Right cardiac atrium (tissue), 5 donors: ENCODE results near the gene RWDD1. TPM values are rescaled to one million over a fixed set of nuclear protein-coding genes. Genes with fewer than 3 reads are reported as not detected.

Source experiments
- ATAC-seq, 2 donors: fragments of 200-7000 bp; cut with Tn5 transposase; one replicate each; pipeline versions ENCODE4 v1.8.0 to v1.9.1; 2020; ENCODE audit warnings: moderate library complexity in 2 of 2, mild to moderate bottlenecking in 1 of 2
- DNase-seq, 3 donors: peaks; one replicate each; pipeline ENCODE4 v3.0.0-alpha.2; 2020
- H3K27ac ChIP-seq: one replicate; pipeline ENCODE4 v1.5.1; 2013; ENCODE audit warnings: mild to moderate bottlenecking, low read length, control low read depth, moderate library complexity
- H3K27me3 ChIP-seq: one replicate; pipeline ENCODE4 v1.6.1; 2013; ENCODE audit not compliant: control insufficient read depth, insufficient read depth
- H3K4me1 ChIP-seq: one replicate; pipeline ENCODE4 v1.6.1; 2013; ENCODE audit warnings: low read length; ENCODE audit not compliant: control insufficient read depth, insufficient read depth
- H3K4me3 ChIP-seq: one replicate; pipeline ENCODE4 v1.5.1; 2013; ENCODE audit warnings: low read length, control low read depth
- H3K9me3 ChIP-seq: one replicate; pipeline ENCODE4 v1.6.1; 2013; ENCODE audit warnings: low read length; ENCODE audit not compliant: control insufficient read depth
- WGBS: extraction: QIAGEN DNeasy Blood & Tissue Kit; methylation state at CpG from one replicate; pipeline ENCODE4 v1.1.7; 2013; 5-methylcytosine and 5-hydroxymethylcytosine counted together
- intact Hi-C, 4 donors: fragments of 100-400 bp; cut with DNase I; formaldehyde crosslinking; loops; one replicate each; pipeline versions ENCODE4 v1.11.0 to v1.14.0; 2022 to 2023
- polyA plus RNA-seq: library from polyadenylated mRNA; stranded (reverse); fragments of 200-250 nt; gene quantifications from one replicate; pipeline ENCODE4 v1.2.3, GENCODE V29; 2013
- total RNA-seq, 4 donors: library from RNA; stranded (reverse); fragmentation: NEBNext Ultra II Directional; extraction: Animal tissue kit (Norgen Biotek cat#: 25700); gene quantifications; one replicate each; pipeline ENCODE4 v1.2.1, GENCODE V29; 2021
- donor health status: healthy with polysubstance abuse.
- donor health status: DM: no; HTN: yes; CAD: no.
- donor health status: DM: no; HTN: no; CAD: no.
- donor health status: DM: no; HTN: yes; CAD: no; lungs with severe emphysema.
- donor health status: DM: yes; HTN: yes; CAD: no.

Gene RWDD1
- total and polyA plus RNA-seq, 5 donors = 57.2 to 90.8 (median 68.2) TPM

GRCh38 chr6:116535109-116535508, 36.2 kb upstream of the RWDD1 start:
- Histone ChIP-seq H3K27ac (no peak overlapping the region), H3K9me3 (no peaks in the 10 kb centered on the region), H3K4me3 (no peak overlapping the region), H3K27me3 (no peaks in the 10 kb centered on the region), H3K4me1 (no peaks in the 10 kb centered on the region)
- intact Hi-C loops = loop anchor here in 2 of 4 donors (10.0 kb wide), 1 partner anchor 250 kb away; no protein-coding TSS in a partner anchor
- ATAC-seq (no peak), DNase-seq (no peak)

- no peak overlapping the region for H3K27ac ChIP-seq
- intact Hi-C loops = loop anchor here in 2 of 4 donors (10.0 kb wide), 1 partner anchor 251 kb away; no protein-coding TSS in a partner anchor
- no peak for DNase-seq
- WGBS = 19% methylated on average over 4 of the region's 4 CpGs
- peak; percentile 16 to 31 for ATAC-seq
- no peaks in the 10 kb centered on the region for H3K9me3 ChIP-seq
- H3K27me3 ChIP-seq = no peaks in the 10 kb centered on the region
- H3K4me3 ChIP-seq = no peak overlapping the region
- H3K4me1 ChIP-seq = no peaks in the 10 kb centered on the region
These were observed 35.1 kb upstream of the RWDD1 start for GRCh38 chr6:116536216-116536621.

- H3K4me1 ChIP-seq = no peaks in the 10 kb centered on the region
- DNase-seq (no peak), ATAC-seq (no peak)
- no peak overlapping the region for H3K4me3 ChIP-seq
- no peaks in the 10 kb centered on the region for H3K9me3 ChIP-seq
- no peaks in the 10 kb centered on the region for H3K27me3 ChIP-seq
- no peak overlapping the region for H3K27ac ChIP-seq
- intact Hi-C loops = no loop called here
These were observed 28.9 kb upstream of the RWDD1 start for GRCh38 chr6:116542426-116542825.

GRCh38 chr6:116543149-116543548, 28.2 kb upstream of the RWDD1 start:
- Histone ChIP-seq H3K9me3 (no peaks in the 10 kb centered on the region), H3K4me3 (no peak overlapping the region), H3K4me1 (no peaks in the 10 kb centered on the region), H3K27ac (no peak overlapping the region), H3K27me3 (no peaks in the 10 kb centered on the region)
- intact Hi-C loops = no loop called here
- no peak for DNase-seq
- ATAC-seq = no peak

DNA sequence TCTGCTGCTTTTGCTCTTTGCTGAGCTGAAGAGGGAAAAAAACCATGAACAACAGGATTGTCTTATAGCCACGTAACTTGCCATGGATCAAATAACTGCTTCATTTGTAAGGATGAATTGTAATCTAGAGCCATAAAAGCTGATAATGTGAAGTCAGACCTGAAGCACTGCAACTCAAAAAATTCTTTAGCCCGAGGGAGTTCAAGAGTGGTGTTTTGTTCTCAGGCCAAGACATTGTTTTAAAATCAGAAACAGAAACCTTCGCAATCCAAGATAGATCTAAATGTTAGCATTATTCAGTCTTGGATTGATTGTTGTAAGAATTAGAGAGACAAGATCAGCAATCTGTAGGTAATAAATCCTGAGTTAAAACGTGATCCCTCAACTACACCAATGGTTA, 25.7 kb upstream of the RWDD1 start, which contains the start of gene TRAPPC3L:
Gene TRAPPC3L, minus strand, starts transcription at position 34 of the 400 bp plus-strand sequence. CDS start 170 bp downstream, outside the sequence.
- 59% methylated on average over 4 of the region's 4 CpGs for WGBS
- Histone ChIP-seq H3K27me3 (no peaks in the 10 kb centered on the region), H3K27ac (no peak within 1 kb of the TSS), H3K4me3 (no peak within 1 kb of the TSS), H3K4me1 (no peaks in the 10 kb centered on the region), H3K9me3 (no peaks in the 10 kb centered on the region)
- ATAC-seq = no peak
- intact Hi-C loops = no loop called here
- no peak for DNase-seq

DNA sequence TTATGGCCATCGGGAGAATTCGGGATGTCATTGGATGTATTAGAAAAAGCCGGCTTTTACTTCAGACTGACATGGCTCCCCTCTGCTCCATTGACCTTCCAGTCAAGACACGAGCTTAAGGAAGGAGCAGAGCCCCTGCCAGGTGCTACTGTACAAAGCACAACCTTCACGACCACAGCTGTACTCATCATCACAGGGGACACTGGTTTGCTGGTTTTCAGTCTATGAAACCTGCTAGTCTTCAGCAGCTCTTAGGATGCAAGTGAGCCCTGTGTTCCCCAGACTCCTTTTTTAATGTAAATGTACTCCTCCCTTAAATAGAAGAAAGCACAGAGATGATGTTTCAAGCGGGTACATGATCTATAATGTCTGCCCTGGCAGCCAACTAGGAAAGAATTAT, 23.9 kb upstream of the RWDD1 start:
- Histone ChIP-seq H3K27ac (no peak overlapping the region), H3K27me3 (no peaks in the 10 kb centered on the region), H3K9me3 (no peaks in the 10 kb centered on the region), H3K4me3 (no peak overlapping the region), H3K4me1 (no peaks in the 10 kb centered on the region)
- DNase-seq (no peak), ATAC-seq (no peak)
- intact Hi-C loops = no loop called here
- WGBS = 88% methylated on average over 6 of the region's 6 CpGs

DNA sequence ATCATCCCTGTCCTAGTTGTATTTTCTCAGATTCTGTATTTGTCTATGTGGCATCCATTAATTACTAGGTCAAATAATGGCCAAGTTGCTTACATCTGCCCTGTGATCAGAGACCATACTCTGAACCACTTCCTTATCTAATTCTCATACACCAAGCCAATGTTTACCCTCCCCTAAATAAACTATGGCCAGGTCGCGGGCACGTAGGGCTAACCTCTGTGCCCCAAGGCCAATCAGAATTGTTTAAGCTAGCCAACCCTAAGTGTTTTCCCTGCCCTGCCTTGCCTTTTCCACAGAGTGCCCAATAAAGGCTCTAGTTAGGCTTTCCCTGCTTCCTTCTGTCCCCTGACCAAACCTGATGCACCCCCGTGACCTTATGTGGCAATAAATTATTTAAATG, 20.5 kb upstream of the RWDD1 start:
- intact Hi-C loops = no loop called here
- Histone ChIP-seq H3K4me3 (no peak overlapping the region), H3K27me3 (no peaks in the 10 kb centered on the region), H3K4me1 (no peaks in the 10 kb centered on the region), H3K27ac (no peak overlapping the region), H3K9me3 (no peaks in the 10 kb centered on the region)
- ATAC-seq (no peak), DNase-seq (no peak)
- WGBS = 69% methylated on average over 4 of the region's 4 CpGs

GRCh38 chr6:116553451-116553850, 17.9 kb upstream of the RWDD1 start, which contains the start of gene CALHM4:
TSS of gene CALHM4 (plus strand) at chr6:116553751. CDS start at chr6:116553794, 43 bp downstream.
- intact Hi-C loops = no loop called here
- no peak for DNase-seq
- no peak within 1 kb of the TSS for H3K27ac ChIP-seq
- no peaks in the 10 kb centered on the region for H3K9me3 ChIP-seq
- H3K27me3 ChIP-seq = no peaks in the 10 kb centered on the region
- no peak within 1 kb of the TSS for H3K4me3 ChIP-seq
- ATAC-seq = no peak
- H3K4me1 ChIP-seq = peaks cover 3% of the 10 kb centered on the region

DNA sequence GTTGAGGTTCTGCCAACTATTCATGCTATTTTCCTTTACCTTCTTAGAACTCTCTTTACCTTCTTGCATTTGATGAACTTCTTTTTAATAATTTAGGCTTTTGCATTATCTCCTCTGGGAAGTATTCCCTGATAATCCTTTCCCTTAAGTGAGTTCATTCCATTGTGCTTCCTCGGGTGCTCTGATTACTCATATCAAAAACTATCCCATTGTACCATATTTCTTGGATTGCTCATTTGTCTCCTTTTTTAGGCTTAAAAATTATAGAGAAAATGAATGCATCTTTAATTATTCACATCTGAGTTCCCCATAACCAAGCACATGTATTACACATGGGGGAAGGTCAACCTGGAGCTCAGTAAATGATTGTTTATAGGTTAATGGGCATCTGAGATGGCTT, 15.2 kb upstream of the RWDD1 start:
- Histone ChIP-seq H3K9me3 (no peaks in the 10 kb centered on the region), H3K27ac (no peak overlapping the region), H3K27me3 (no peaks in the 10 kb centered on the region), H3K4me1 (peaks cover 3% of the 10 kb centered on the region), H3K4me3 (no peak overlapping the region)
- WGBS = 32% methylated on average over 1 of the region's 1 CpG
- ATAC-seq (no peak), DNase-seq (no peak)
- intact Hi-C loops = no loop called here

GRCh38 chr6:116556814-116557415, 14.4 kb upstream of the RWDD1 start:
- ATAC-seq (no peak), DNase-seq (no peak)
- H3K27me3 ChIP-seq = no peaks in the 10 kb centered on the region
- peaks cover 3% of the 10 kb centered on the region for H3K4me1 ChIP-seq
- no peak overlapping the region for H3K4me3 ChIP-seq
- H3K9me3 ChIP-seq = no peaks in the 10 kb centered on the region
- 78% methylated on average over 5 of the region's 5 CpGs for WGBS
- intact Hi-C loops = no loop called here
- no peak overlapping the region for H3K27ac ChIP-seq

DNA sequence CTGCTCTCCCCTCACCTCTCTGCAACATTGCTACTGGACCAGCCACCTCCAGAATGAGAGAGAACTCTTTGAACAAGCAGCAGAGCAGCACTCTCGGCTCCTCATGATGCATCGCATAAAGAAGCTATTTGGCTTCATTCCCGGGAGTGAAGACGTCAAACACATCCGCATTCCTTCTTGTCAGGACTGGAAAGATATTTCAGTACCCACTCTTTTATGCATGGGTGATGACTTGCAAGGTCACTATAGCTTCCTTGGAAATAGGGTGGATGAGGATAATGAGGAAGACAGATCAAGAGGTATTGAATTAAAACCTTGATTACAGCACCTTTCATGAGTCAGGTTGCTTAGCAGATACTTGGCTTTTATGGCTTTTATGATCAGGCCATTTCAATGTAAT, 13.4 kb upstream of the RWDD1 start:
- H3K27ac ChIP-seq = peak overlapping the region; percentile 58
- intact Hi-C loops = no loop called here
- peaks cover 3% of the 10 kb centered on the region for H3K4me1 ChIP-seq
- H3K4me3 ChIP-seq = no peak overlapping the region
- WGBS = 18% methylated on average over 5 of the region's 5 CpGs
- ATAC-seq = peak; percentile 60 to 80
- no peaks in the 10 kb centered on the region for H3K9me3 ChIP-seq
- peak in 1 of 3 donors; percentile 21 for DNase-seq
- H3K27me3 ChIP-seq = no peaks in the 10 kb centered on the region

DNA sequence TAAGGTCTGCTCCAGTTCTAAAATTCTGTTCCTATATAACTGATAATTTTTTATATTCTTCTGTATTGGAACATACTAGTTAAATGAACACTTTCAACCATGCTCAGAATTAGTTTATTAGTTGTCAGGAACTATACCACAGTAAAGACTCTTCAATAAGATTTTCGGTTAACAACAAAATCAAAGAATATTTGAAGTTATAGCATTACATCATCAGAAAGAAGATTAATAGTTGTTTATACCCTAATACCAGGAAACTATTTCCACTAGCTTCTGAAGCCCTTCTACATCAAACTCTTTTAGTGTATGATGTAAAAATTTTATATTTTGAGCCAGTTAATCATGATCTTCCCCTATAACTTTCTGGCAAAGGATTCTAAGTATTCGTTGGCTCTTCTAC, 11.2 kb upstream of the RWDD1 start:
- Histone ChIP-seq H3K4me1 (peaks cover 3% of the 10 kb centered on the region), H3K27ac (no peak overlapping the region), H3K4me3 (no peak overlapping the region), H3K27me3 (no peaks in the 10 kb centered on the region), H3K9me3 (no peaks in the 10 kb centered on the region)
- intact Hi-C loops = loop anchor here in 2 of 4 donors (10.0 kb wide), 1 partner anchor 285 kb away; the partner anchor contains the start of gene TSPYL1 (in 2 of the 2)
- WGBS = 90% methylated on average over 2 of the region's 2 CpGs
- no peak for DNase-seq
- ATAC-seq = no peak
